ENCODE measurements around the gene ALDH5A1.

- no peak for TF ChIP-seq CTCF (IDR thresholded peaks at IDR 0.05)
- no peak for TF ChIP-seq POLR2A (IDR thresholded peaks at IDR 0.05)
Observed at GRCh38 chr6:24493945-24494820, 586 bp upstream of the ALDH5A1 start.

Data from tibial nerve (tissue), 3 donors.